Loucy (cell line): ENCODE data around the gene PIK3R5.

Source experiments
- H2AFZ ChIP-seq: fragments of 200-600 bp; sonication (generic); 2 replicates; pipeline ENCODE4 v1.6.0; 2016; ENCODE audit warnings: antibody characterized with exemption, mild to moderate bottlenecking, low read length, moderate library complexity
- H3F3A ChIP-seq: fragments of 200-600 bp; 2 replicates; pipeline ENCODE4 v1.6.0; 2016; ENCODE audit warnings: antibody characterized with exemption, low read depth, mild to moderate bottlenecking
- H3K27me3 ChIP-seq: fragments of 200-600 bp; sonication (generic); 2 replicates; pipeline ENCODE4 v1.6.1; 2014; ENCODE audit warnings: low read length, mild to moderate bottlenecking; ENCODE audit not compliant: insufficient read depth, poor library complexity, severe bottlenecking
- H3K36me3 ChIP-seq: fragments of 200-600 bp; sonication (generic); 2 replicates; pipeline ENCODE4 v1.6.1; 2016; ENCODE audit warnings: low read length; ENCODE audit not compliant: insufficient read depth
- H3K4me1 ChIP-seq: fragments of 200-600 bp; sonication (generic); 2 replicates; pipeline ENCODE4 v1.5.1; 2014; ENCODE audit warnings: low read length, mild to moderate bottlenecking; ENCODE audit not compliant: insufficient read depth, poor library complexity, severe bottlenecking
- H3K4me2 ChIP-seq: fragments of 200-600 bp; sonication (generic); 2 replicates; pipeline ENCODE4 v1.6.0; 2014; ENCODE audit warnings: antibody characterized with exemption, low read length, low read depth, mild to moderate bottlenecking; ENCODE audit not compliant: poor library complexity, severe bottlenecking
- H3K4me3 ChIP-seq: fragments of 200-600 bp; sonication (generic); 2 replicates; pipeline ENCODE4 v1.5.1; 2014; ENCODE audit warnings: low read length, mild to moderate bottlenecking, mixed read lengths; ENCODE audit not compliant: poor library complexity, severe bottlenecking
- H3K79me2 ChIP-seq: fragments of 200-600 bp; sonication (generic); 2 replicates; pipeline ENCODE4 v1.6.1; 2014; ENCODE audit warnings: low read length; ENCODE audit not compliant: insufficient read depth
- H3K9ac ChIP-seq: fragments of 200-600 bp; sonication (generic); 2 replicates; pipeline ENCODE4 v1.6.0; 2014; ENCODE audit warnings: mild to moderate bottlenecking, low read depth, low read length, moderate library complexity; ENCODE audit not compliant: poor library complexity, severe bottlenecking
- H3K9me2 ChIP-seq: fragments of 200-600 bp; sonication (generic); replicated peaks from 2 replicates; pipeline ENCODE4 v1.6.1; 2016; ENCODE audit warnings: low read depth, low read length, mixed read lengths
- H3K9me3 ChIP-seq: fragments of 200-600 bp; sonication (generic); 2 replicates; pipeline ENCODE4 v1.6.1; 2014; ENCODE audit warnings: mild to moderate bottlenecking, antibody characterized with exemption, low read length, low read depth; ENCODE audit not compliant: insufficient read depth
- H4K20me1 ChIP-seq: fragments of 200-600 bp; sonication (generic); 2 replicates; pipeline ENCODE4 v1.6.0; 2014; ENCODE audit warnings: antibody characterized with exemption, low read length, mild to moderate bottlenecking; ENCODE audit not compliant: insufficient read depth, poor library complexity, severe bottlenecking
- CTCF ChIP-seq: fragments of 200-600 bp; sonication (generic); conservative IDR thresholded peaks from 2 replicates; pipeline ENCODE4 v1.5.1; 2014; ENCODE audit warnings: mild to moderate bottlenecking, antibody characterized with exemption, low read length
- EZH2phosphoT487 ChIP-seq: fragments of 200-600 bp; IDR thresholded peaks from 2 replicates; pipeline ENCODE4 v1.6.1; 2018; ENCODE audit warnings: antibody characterized with exemption, mild to moderate bottlenecking, moderate library complexity, borderline replicate concordance

The PIK3R5 gene

GRCh38 chr17:8875957-8876356 is 89.5 kb downstream of the PIK3R5 start:
- TF ChIP-seq CTCF (no peak), EZH2phosphoT487 (no peak)
- no peaks in the 10 kb centered on the region for H3F3A ChIP-seq
- H3K9ac ChIP-seq = no peak overlapping the region
- H3K4me1 ChIP-seq = peaks cover 17% of the 10 kb centered on the region
- no peak overlapping the region for H3K4me2 ChIP-seq
- H3K79me2 ChIP-seq = no peaks in the 10 kb centered on the region
- H3K4me3 ChIP-seq = no peak overlapping the region
- H3K9me3 ChIP-seq = no peaks in the 10 kb centered on the region
- H2AFZ ChIP-seq = no peak overlapping the region
- H3K27me3 ChIP-seq = no peaks in the 10 kb centered on the region
- no peaks in the 10 kb centered on the region for H4K20me1 ChIP-seq
- H3K36me3 ChIP-seq = peaks cover 21% of the 10 kb centered on the region; the same call in 1 of the 2 replicates
- H3K9me2 ChIP-seq = no peaks in the 10 kb centered on the region

- H3K9ac ChIP-seq = no peak overlapping the region
- no peak overlapping the region for H3K4me3 ChIP-seq
- H3K9me2 ChIP-seq = no peaks in the 10 kb centered on the region
- no peaks in the 10 kb centered on the region for H3K79me2 ChIP-seq
- no peak overlapping the region for H3K4me2 ChIP-seq
- H4K20me1 ChIP-seq = no peaks in the 10 kb centered on the region
- H3K36me3 ChIP-seq = peaks cover 18% of the 10 kb centered on the region; the same call in 1 of the 2 replicates
- no peaks in the 10 kb centered on the region for H3K27me3 ChIP-seq
- no peaks in the 10 kb centered on the region for H3K9me3 ChIP-seq
- no peaks in the 10 kb centered on the region for H3F3A ChIP-seq
- H2AFZ ChIP-seq = no peak overlapping the region
- TF ChIP-seq CTCF (no peak), EZH2phosphoT487 (no peak)
- H3K4me1 ChIP-seq = peaks cover 17% of the 10 kb centered on the region
These were observed 90.1 kb downstream of the PIK3R5 start for GRCh38 chr17:8875436-8875835.

- H2AFZ ChIP-seq = no peak overlapping the region
- no peaks in the 10 kb centered on the region for H3K27me3 ChIP-seq
- H3F3A ChIP-seq = no peaks in the 10 kb centered on the region
- no peaks in the 10 kb centered on the region for H3K9me3 ChIP-seq
- H3K79me2 ChIP-seq = no peaks in the 10 kb centered on the region
- no peak overlapping the region for H3K9ac ChIP-seq
- H4K20me1 ChIP-seq = no peaks in the 10 kb centered on the region
- H3K4me2 ChIP-seq = no peak overlapping the region
- no peaks in the 10 kb centered on the region for H3K9me2 ChIP-seq
- TF ChIP-seq CTCF (no peak), EZH2phosphoT487 (no peak)
- H3K4me1 ChIP-seq = peaks cover 19% of the 10 kb centered on the region
- H3K4me3 ChIP-seq = no peak overlapping the region
- peaks cover 8% of the 10 kb centered on the region; the same call in 1 of the 2 replicates for H3K36me3 ChIP-seq
These were observed 91.4 kb downstream of the PIK3R5 start for GRCh38 chr17:8873801-8874715.
